ENCODE results near the gene SBF2.
"Not testable (repeated sequence)": the region's sequence is repeated elsewhere in the genome, so short reads cannot be mapped to it uniquely, and the experiment has no call there.

Gene SBF2

GRCh38 chr11:10283991-10284390, 10.0 kb downstream of the SBF2 start:
- H2AFZ ChIP-seq (ENCODE audit: low read depth, low read length) = no peak overlapping the region
- H3K36me3 ChIP-seq (ENCODE audit: insufficient read depth, low read length) = no peaks in the 10 kb centered on the region
- H3K4me1 ChIP-seq (ENCODE audit: insufficient read depth, low read length) = no peaks in the 10 kb centered on the region
- H3K9me3 ChIP-seq (ENCODE audit: low read length) = no peaks in the 10 kb centered on the region
- no peak overlapping the region for H3K4me3 ChIP-seq (ENCODE audit: low read length)
- H3K27me3 ChIP-seq (ENCODE audit: insufficient read depth, low read length) = no peaks in the 10 kb centered on the region

- no peaks in the 10 kb centered on the region for H3K4me1 ChIP-seq (ENCODE audit: insufficient read depth, low read length)
- H3K36me3 ChIP-seq (ENCODE audit: insufficient read depth, low read length) = no peaks in the 10 kb centered on the region
- H2AFZ ChIP-seq (ENCODE audit: low read depth, low read length) = no peak overlapping the region
- H3K4me3 ChIP-seq (ENCODE audit: low read length) = no peak overlapping the region
- no peaks in the 10 kb centered on the region for H3K9me3 ChIP-seq (ENCODE audit: low read length)
- no peaks in the 10 kb centered on the region for H3K27me3 ChIP-seq (ENCODE audit: insufficient read depth, low read length)
These were observed 11.9 kb downstream of the SBF2 start for GRCh38 chr11:10282117-10282516.

- H2AFZ ChIP-seq (ENCODE audit: low read depth, low read length) = no peak overlapping the region
- no peaks in the 10 kb centered on the region for H3K9me3 ChIP-seq (ENCODE audit: low read length)
These were observed 18.3 kb downstream of the SBF2 start for GRCh38 chr11:10275714-10276113.

GRCh38 chr11:10274726-10275125, 19.3 kb downstream of the SBF2 start:
- Histone ChIP-seq H3K4me3 (ENCODE audit: low read length) (no peak overlapping the region), H3K27me3 (ENCODE audit: insufficient read depth, low read length) (no peaks in the 10 kb centered on the region), H3K4me1 (ENCODE audit: insufficient read depth, low read length) (no peaks in the 10 kb centered on the region), H3K9me3 (ENCODE audit: low read length) (no peaks in the 10 kb centered on the region), H3K36me3 (ENCODE audit: insufficient read depth, low read length) (no peaks in the 10 kb centered on the region), H2AFZ (ENCODE audit: low read depth, low read length) (no peak overlapping the region)

More at GRCh38 chr11:10275714-10276113, 18.3 kb downstream of the SBF2 start:
- H3K36me3 ChIP-seq (ENCODE audit: insufficient read depth, low read length) = no peaks in the 10 kb centered on the region
- no peaks in the 10 kb centered on the region for H3K27me3 ChIP-seq (ENCODE audit: insufficient read depth, low read length)
- no peaks in the 10 kb centered on the region for H3K4me1 ChIP-seq (ENCODE audit: insufficient read depth, low read length)
- H3K4me3 ChIP-seq (ENCODE audit: low read length) = no peak overlapping the region

GRCh38 chr11:10273738-10274137, 20.3 kb downstream of the SBF2 start:
- Histone ChIP-seq H3K36me3 (ENCODE audit: insufficient read depth, low read length) (no peaks in the 10 kb centered on the region), H3K4me3 (ENCODE audit: low read length) (no peak overlapping the region), H2AFZ (ENCODE audit: low read depth, low read length) (no peak overlapping the region), H3K9me3 (ENCODE audit: low read length) (no peaks in the 10 kb centered on the region), H3K27me3 (ENCODE audit: insufficient read depth, low read length) (no peaks in the 10 kb centered on the region), H3K4me1 (ENCODE audit: insufficient read depth, low read length) (no peaks in the 10 kb centered on the region)

- Histone ChIP-seq H3K4me1 (ENCODE audit: insufficient read depth, low read length) (no peaks in the 10 kb centered on the region), H3K36me3 (ENCODE audit: insufficient read depth, low read length) (no peaks in the 10 kb centered on the region), H3K4me3 (ENCODE audit: low read length) (no peak overlapping the region), H3K9me3 (ENCODE audit: low read length) (no peaks in the 10 kb centered on the region), H3K27me3 (ENCODE audit: insufficient read depth, low read length) (no peaks in the 10 kb centered on the region), H2AFZ (ENCODE audit: low read depth, low read length) (no peak overlapping the region)
These were observed 21.9 kb downstream of the SBF2 start for GRCh38 chr11:10272132-10272531.

GRCh38 chr11:10268746-10269488, 25.1 kb downstream of the SBF2 start:
- Histone ChIP-seq H3K4me3 (ENCODE audit: low read length) (no peak overlapping the region), H3K36me3 (ENCODE audit: insufficient read depth, low read length) (no peaks in the 10 kb centered on the region), H2AFZ (ENCODE audit: low read depth, low read length) (no peak overlapping the region), H3K9me3 (ENCODE audit: low read length) (no peaks in the 10 kb centered on the region), H3K27me3 (ENCODE audit: insufficient read depth, low read length) (no peaks in the 10 kb centered on the region), H3K4me1 (ENCODE audit: insufficient read depth, low read length) (no peaks in the 10 kb centered on the region)

- H3K36me3 ChIP-seq (ENCODE audit: insufficient read depth, low read length) = no peaks in the 10 kb centered on the region
- no peak overlapping the region for H2AFZ ChIP-seq (ENCODE audit: low read depth, low read length)
- no peaks in the 10 kb centered on the region for H3K27me3 ChIP-seq (ENCODE audit: insufficient read depth, low read length)
- no peaks in the 10 kb centered on the region for H3K9me3 ChIP-seq (ENCODE audit: low read length)
- H3K4me1 ChIP-seq (ENCODE audit: insufficient read depth, low read length) = no peaks in the 10 kb centered on the region
- H3K4me3 ChIP-seq (ENCODE audit: low read length) = no peak overlapping the region
These were observed 26.2 kb downstream of the SBF2 start for GRCh38 chr11:10267821-10268220.

GRCh38 chr11:10265936-10266335, 28.1 kb downstream of the SBF2 start:
- Histone ChIP-seq H3K9me3 (ENCODE audit: low read length) (no peaks in the 10 kb centered on the region), H3K4me1 (ENCODE audit: insufficient read depth, low read length) (no peaks in the 10 kb centered on the region), H3K4me3 (ENCODE audit: low read length) (no peak overlapping the region), H3K36me3 (ENCODE audit: insufficient read depth, low read length) (no peaks in the 10 kb centered on the region), H2AFZ (ENCODE audit: low read depth, low read length) (no peak overlapping the region), H3K27me3 (ENCODE audit: insufficient read depth, low read length) (no peaks in the 10 kb centered on the region)

- H3K36me3 ChIP-seq (ENCODE audit: insufficient read depth, low read length); H3K4me1 ChIP-seq (ENCODE audit: insufficient read depth, low read length); H3K4me3 ChIP-seq (ENCODE audit: low read length); H2AFZ ChIP-seq (ENCODE audit: low read depth, low read length); H3K27me3 ChIP-seq (ENCODE audit: insufficient read depth, low read length); H3K9me3 ChIP-seq (ENCODE audit: low read length): not testable (repeated sequence)
These were observed 29.3 kb downstream of the SBF2 start for GRCh38 chr11:10264716-10265115.

GRCh38 chr11:10263929-10264328, 30.1 kb downstream of the SBF2 start:
- no peak overlapping the region for H3K4me3 ChIP-seq (ENCODE audit: low read length)
- H2AFZ ChIP-seq (ENCODE audit: low read depth, low read length) = no peak overlapping the region
- no peaks in the 10 kb centered on the region for H3K27me3 ChIP-seq (ENCODE audit: insufficient read depth, low read length)
- H3K4me1 ChIP-seq (ENCODE audit: insufficient read depth, low read length) = no peaks in the 10 kb centered on the region
- no peaks in the 10 kb centered on the region for H3K9me3 ChIP-seq (ENCODE audit: low read length)
- H3K36me3 ChIP-seq (ENCODE audit: insufficient read depth, low read length) = no peaks in the 10 kb centered on the region

- no peaks in the 10 kb centered on the region for H3K27me3 ChIP-seq (ENCODE audit: insufficient read depth, low read length)
These were observed 32.2 kb downstream of the SBF2 start for GRCh38 chr11:10261821-10262220.

GRCh38 chr11:10257478-10257877, 36.5 kb downstream of the SBF2 start:
- no peak overlapping the region for H3K4me3 ChIP-seq (ENCODE audit: low read length)

More at GRCh38 chr11:10261821-10262220, 32.2 kb downstream of the SBF2 start:
- Histone ChIP-seq H3K36me3 (ENCODE audit: insufficient read depth, low read length) (no peaks in the 10 kb centered on the region), H3K4me1 (ENCODE audit: insufficient read depth, low read length) (no peaks in the 10 kb centered on the region), H3K9me3 (ENCODE audit: low read length) (no peaks in the 10 kb centered on the region), H3K4me3 (ENCODE audit: low read length) (no peak overlapping the region), H2AFZ (ENCODE audit: low read depth, low read length) (no peak overlapping the region)

More at GRCh38 chr11:10257478-10257877, 36.5 kb downstream of the SBF2 start:
- Histone ChIP-seq H3K9me3 (ENCODE audit: low read length) (no peaks in the 10 kb centered on the region), H3K4me1 (ENCODE audit: insufficient read depth, low read length) (no peaks in the 10 kb centered on the region), H3K27me3 (ENCODE audit: insufficient read depth, low read length) (no peaks in the 10 kb centered on the region), H2AFZ (ENCODE audit: low read depth, low read length) (no peak overlapping the region), H3K36me3 (ENCODE audit: insufficient read depth, low read length) (no peaks in the 10 kb centered on the region)
